CD4-positive, alpha-beta T cell (primary cell): ENCODE measurements around the gene PEX13. TPM values are rescaled to one million over a fixed set of nuclear protein-coding genes. Genes with fewer than 3 reads are reported as not detected.

Experiments
- ATAC-seq: fragments of 200-7000 bp; cut with Tn5 transposase; one replicate; pipeline ENCODE4 v1.10.0; 2022; ENCODE audit warnings: mild to moderate bottlenecking; ENCODE audit not compliant: poor library complexity
- CTCF ChIA-PET: fragments of 350-600 bp; sonication (Branson Sonifier 250); formaldehyde crosslinking; loops from one replicate; lab custom pipeline; 2021; ENCODE audit warnings: antibody characterized with exemption, inconsistent platforms; lab: Charles Lee
- POLR2A ChIA-PET: fragments of 350-600 bp; sonication (Branson Sonifier 250); formaldehyde crosslinking; loops from one replicate; lab custom pipeline; 2021; ENCODE audit warnings: antibody characterized with exemption, inconsistent platforms; lab: Charles Lee
- DNase-seq, 14 experiments: peaks; one replicate each; pipeline ENCODE4 v3.0.0-alpha.2; 2013 to 2020; ENCODE audit warnings: mixed read lengths in 2 of 14
- H3K27ac ChIP-seq, 2 donors: one replicate each; pipeline versions ENCODE4 v1.5.1 to v1.7.0; 2013; ENCODE audit warnings: low read length in 2 of 2, low read depth in 1 of 2, mild to moderate bottlenecking in 1 of 2
- H3K27me3 ChIP-seq, 2 experiments: 1 replicate in 1 of 2; 2 replicates in 1 of 2; pipeline versions ENCODE4 v1.6.1 to v1.7.0; 2013; ENCODE audit warnings: low read length in 2 of 2, control low read depth in 1 of 2, mild to moderate bottlenecking in 1 of 2, moderate library complexity in 1 of 2; ENCODE audit not compliant: insufficient read depth in 2 of 2, control insufficient read depth in 1 of 2
- H3K36me3 ChIP-seq: one replicate; pipeline ENCODE4 v1.6.1; 2013; ENCODE audit warnings: low read length, control low read depth; ENCODE audit not compliant: insufficient read depth
- H3K4me1 ChIP-seq: one replicate; pipeline ENCODE4 v1.6.1; 2013; ENCODE audit warnings: low read length, control low read depth; ENCODE audit not compliant: insufficient read depth
- H3K4me3 ChIP-seq: one replicate; pipeline ENCODE4 v1.5.1; 2013; ENCODE audit warnings: mild to moderate bottlenecking, low read length, moderate library complexity
- H3K9me3 ChIP-seq, 2 experiments: 1 replicate in 1 of 2; 2 replicates in 1 of 2; pipeline versions ENCODE4 v1.6.1 to v1.7.0; 2013; ENCODE audit warnings: low read length in 2 of 2, mild to moderate bottlenecking in 2 of 2, control low read depth in 1 of 2, moderate library complexity in 1 of 2; ENCODE audit not compliant: control insufficient read depth in 1 of 2, insufficient read depth in 1 of 2
- H3K27ac Mint-ChIP-seq: one replicate; pipeline ENCODE4 v1.8.0; 2020; ENCODE audit warnings: mixed read lengths
- H3K27me3 Mint-ChIP-seq: one replicate; pipeline ENCODE4 v1.8.0; 2021; ENCODE audit warnings: mixed read lengths
- H3K36me3 Mint-ChIP-seq: one replicate; pipeline ENCODE4 v1.8.0; 2021; ENCODE audit warnings: low read depth, mixed read lengths
- H3K4me1 Mint-ChIP-seq: one replicate; pipeline ENCODE4 v1.8.0; 2021; ENCODE audit warnings: low read depth, mixed read lengths
- H3K4me3 Mint-ChIP-seq: one replicate; pipeline ENCODE4 v1.8.0; 2020; ENCODE audit warnings: mild to moderate bottlenecking, mixed read lengths
- H3K9me3 Mint-ChIP-seq: one replicate; pipeline ENCODE4 v1.8.0; 2020; ENCODE audit warnings: mixed read lengths
- intact Hi-C, 2 experiments: fragments of 100-400 bp; cut with DNase I in 1 of 2; cut with micrococcal nuclease in 1 of 2; formaldehyde crosslinking; loops; one replicate each; pipeline versions ENCODE4 v1.15.1 to v1.9.0; 2023 to 2025; cut with DNase I, micrococcal nuclease
- total RNA-seq, 174 experiments: library from RNA in 2 of 174; stranded (reverse) in 2 of 174; gene quantifications; one replicate each; pipeline ENCODE4 v1.2.3 and lab custom pipeline; 2021 to 2026
- TF ChIP-seq, protein P1 (sequence below): fragments of 200-600 bp; IDR thresholded peaks from one replicate; pipeline ENCODE4 v1.8.0; 2022; ENCODE audit warnings: antibody characterized with exemption, mild to moderate bottlenecking

Gene PEX13
- total RNA-seq, 2 experiments from 2014 or later = 8.6 to 12.2 TPM

DNA sequence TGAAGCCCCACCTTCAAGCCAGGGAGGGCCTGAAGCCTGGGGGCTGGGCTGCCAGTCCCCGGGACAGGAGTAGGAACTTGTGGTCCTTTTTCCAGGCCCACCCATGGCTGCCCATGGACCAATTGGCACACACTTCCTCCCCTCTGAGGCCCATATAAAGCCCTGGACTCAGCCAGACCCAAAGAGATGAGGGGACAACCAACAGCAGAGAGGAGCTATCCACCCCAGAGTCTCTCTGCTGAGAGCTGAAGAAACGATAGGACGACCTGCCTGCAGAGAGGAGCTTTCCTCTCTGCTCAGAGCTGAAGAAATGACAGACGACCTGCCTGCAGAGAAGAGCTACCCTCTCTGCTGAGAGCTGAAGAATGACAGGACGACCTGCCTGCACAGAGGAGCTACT, 43.8 kb upstream of the PEX13 start:
- Histone ChIP-seq H3K4me3 (no peak overlapping the region), H3K27me3 (no peaks in the 10 kb centered on the region), H3K4me1 (peaks cover 4% of the 10 kb centered on the region), H3K36me3 (no peaks in the 10 kb centered on the region), H3K27ac (no peak overlapping the region), H3K9me3 (peaks cover 0 to 6% of the 10 kb centered on the region in 2 experiments)
- Mint-ChIP-seq H3K4me1 (peaks cover 20% of the 10 kb centered on the region), H3K27ac (no peak overlapping the region), H3K27me3 (no peaks in the 10 kb centered on the region), H3K4me3 (no peak overlapping the region), H3K36me3 (no peaks in the 10 kb centered on the region), H3K9me3 (no peaks in the 10 kb centered on the region)
- no peak for DNase-seq
- intact Hi-C loops = no loop called here
- ChIA-PET CTCF (interaction anchor here (0.7 kb wide), 1 partner anchor 137 kb away, joined by 3 read pairs; no protein-coding TSS in a partner anchor), POLR2A (no interaction called here)
- ATAC-seq = no peak
- TF ChIP-seq, protein P1, sequence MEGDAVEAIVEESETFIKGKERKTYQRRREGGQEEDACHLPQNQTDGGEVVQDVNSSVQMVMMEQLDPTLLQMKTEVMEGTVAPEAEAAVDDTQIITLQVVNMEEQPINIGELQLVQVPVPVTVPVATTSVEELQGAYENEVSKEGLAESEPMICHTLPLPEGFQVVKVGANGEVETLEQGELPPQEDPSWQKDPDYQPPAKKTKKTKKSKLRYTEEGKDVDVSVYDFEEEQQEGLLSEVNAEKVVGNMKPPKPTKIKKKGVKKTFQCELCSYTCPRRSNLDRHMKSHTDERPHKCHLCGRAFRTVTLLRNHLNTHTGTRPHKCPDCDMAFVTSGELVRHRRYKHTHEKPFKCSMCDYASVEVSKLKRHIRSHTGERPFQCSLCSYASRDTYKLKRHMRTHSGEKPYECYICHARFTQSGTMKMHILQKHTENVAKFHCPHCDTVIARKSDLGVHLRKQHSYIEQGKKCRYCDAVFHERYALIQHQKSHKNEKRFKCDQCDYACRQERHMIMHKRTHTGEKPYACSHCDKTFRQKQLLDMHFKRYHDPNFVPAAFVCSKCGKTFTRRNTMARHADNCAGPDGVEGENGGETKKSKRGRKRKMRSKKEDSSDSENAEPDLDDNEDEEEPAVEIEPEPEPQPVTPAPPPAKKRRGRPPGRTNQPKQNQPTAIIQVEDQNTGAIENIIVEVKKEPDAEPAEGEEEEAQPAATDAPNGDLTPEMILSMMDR = no peak

DNA sequence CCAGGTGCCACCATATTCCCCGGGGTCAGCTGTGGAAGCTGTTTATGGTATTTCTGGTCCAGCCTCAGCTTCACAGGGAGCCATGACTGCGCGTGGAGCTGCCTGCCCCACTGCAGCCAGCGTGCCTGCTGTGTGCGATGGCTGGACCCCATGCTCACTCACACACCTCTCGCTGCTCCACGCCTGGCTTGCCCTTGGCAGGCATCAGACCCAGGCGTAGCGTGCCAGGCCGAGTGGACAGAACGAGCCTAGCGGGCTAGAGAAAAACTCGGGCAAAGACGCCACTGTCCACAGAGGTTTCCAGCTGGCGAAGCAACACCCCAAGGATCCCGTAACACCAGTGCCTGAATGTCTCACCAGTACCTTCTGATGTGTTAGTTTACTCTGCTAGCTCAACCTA, 42.9 kb upstream of the PEX13 start:
- ChIA-PET POLR2A (interaction anchor here (0.9 to 1.3 kb wide), 2 partner anchors 8 to 93 kb away, joined by 3 to 4 read pairs; partner anchors contain the start of gene REL), CTCF (no interaction called here)
- intact Hi-C loops = no loop called here
- Histone ChIP-seq H3K9me3 (peaks cover 0 to 6% of the 10 kb centered on the region in 2 experiments), H3K36me3 (no peaks in the 10 kb centered on the region), H3K27me3 (no peaks in the 10 kb centered on the region), H3K4me1 (peaks cover 4% of the 10 kb centered on the region), H3K27ac (no peak overlapping the region), H3K4me3 (no peak overlapping the region)
- H3K9me3 Mint-ChIP-seq = no peaks in the 10 kb centered on the region
- no peak overlapping the region for H3K27ac Mint-ChIP-seq
- DNase-seq = no peak
- TF ChIP-seq, protein P1 = no peak
- H3K4me3 Mint-ChIP-seq = no peak overlapping the region
- no peaks in the 10 kb centered on the region for H3K36me3 Mint-ChIP-seq
- H3K27me3 Mint-ChIP-seq = no peaks in the 10 kb centered on the region
- peaks cover 24% of the 10 kb centered on the region for H3K4me1 Mint-ChIP-seq
- no peak for ATAC-seq

DNA sequence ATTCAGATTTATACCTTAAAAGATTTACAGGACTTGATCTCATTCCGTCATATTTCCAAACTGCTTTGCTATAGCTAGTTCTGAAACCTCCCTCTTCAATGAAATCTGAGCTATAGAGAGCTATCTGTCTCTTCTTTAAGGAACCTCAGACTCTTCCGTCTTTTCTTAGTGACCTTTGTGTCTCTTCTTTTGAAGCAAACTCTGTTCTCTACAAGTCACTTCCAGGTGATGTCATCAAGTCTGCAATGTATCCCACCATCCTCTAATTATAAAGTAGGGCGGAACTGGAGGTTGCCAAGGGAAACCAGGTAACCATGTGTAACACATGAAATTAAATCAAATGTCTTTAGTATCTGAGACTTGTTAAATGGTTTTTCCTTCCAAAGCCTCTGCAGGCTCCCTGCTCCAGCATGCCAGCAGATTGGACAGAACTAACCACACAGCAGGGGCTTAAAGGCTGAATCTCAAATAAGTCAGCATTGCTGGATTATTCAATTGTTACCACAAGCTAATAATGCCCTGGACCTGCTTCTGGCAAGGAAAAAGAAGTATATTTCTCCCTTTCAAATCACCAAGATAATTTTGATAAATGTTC, 41.2 kb upstream of the PEX13 start:
- ChIA-PET POLR2A (interaction anchor here (1.5 kb wide), 1 partner anchor 9 kb away, joined by 5 read pairs; no protein-coding TSS in a partner anchor), CTCF (interaction anchor here (0.6 kb wide), 1 partner anchor 92 kb away, joined by 3 read pairs; no protein-coding TSS in a partner anchor)
- no peak overlapping the region for H3K27ac Mint-ChIP-seq
- TF ChIP-seq, protein P1 = no peak
- H3K9me3 Mint-ChIP-seq = no peaks in the 10 kb centered on the region
- peaks cover 25% of the 10 kb centered on the region for H3K4me1 Mint-ChIP-seq
- no peak for ATAC-seq
- peaks cover 4% of the 10 kb centered on the region for H3K4me1 ChIP-seq
- H3K36me3 ChIP-seq = no peaks in the 10 kb centered on the region
- no peaks in the 10 kb centered on the region for H3K27me3 ChIP-seq
- H3K9me3 ChIP-seq = peaks cover 0 to 6% of the 10 kb centered on the region in 2 experiments
- H3K4me3 Mint-ChIP-seq = no peak overlapping the region
- H3K36me3 Mint-ChIP-seq = no peaks in the 10 kb centered on the region
- intact Hi-C loops = no loop called here
- H3K4me3 ChIP-seq = no peak overlapping the region
- DNase-seq = no peak
- no peak overlapping the region for H3K27ac ChIP-seq
- H3K27me3 Mint-ChIP-seq = no peaks in the 10 kb centered on the region
